CD4-positive, alpha-beta T cell (primary cell): ENCODE measurements around the gene MAP1LC3B2. TPM values are rescaled to one million over a fixed set of nuclear protein-coding genes. Genes with fewer than 3 reads are reported as not detected.

ENCODE experiments used
- ATAC-seq: fragments of 200-7000 bp; cut with Tn5 transposase; one replicate; pipeline ENCODE4 v1.10.0; 2022; ENCODE audit warnings: mild to moderate bottlenecking; ENCODE audit not compliant: poor library complexity
- CTCF ChIA-PET: fragments of 350-600 bp; sonication (Branson Sonifier 250); formaldehyde crosslinking; loops from one replicate; lab custom pipeline; 2021; ENCODE audit warnings: antibody characterized with exemption, inconsistent platforms; lab: Charles Lee
- POLR2A ChIA-PET: fragments of 350-600 bp; sonication (Branson Sonifier 250); formaldehyde crosslinking; loops from one replicate; lab custom pipeline; 2021; ENCODE audit warnings: antibody characterized with exemption, inconsistent platforms; lab: Charles Lee
- DNase-seq, 14 experiments: peaks; one replicate each; pipeline ENCODE4 v3.0.0-alpha.2; 2013 to 2020; ENCODE audit warnings: mixed read lengths in 2 of 14
- H3K27ac ChIP-seq, 2 donors: one replicate each; pipeline versions ENCODE4 v1.5.1 to v1.7.0; 2013; ENCODE audit warnings: low read length in 2 of 2, low read depth in 1 of 2, mild to moderate bottlenecking in 1 of 2
- H3K27me3 ChIP-seq, 2 experiments: 1 replicate in 1 of 2; 2 replicates in 1 of 2; pipeline versions ENCODE4 v1.6.1 to v1.7.0; 2013; ENCODE audit warnings: low read length in 2 of 2, control low read depth in 1 of 2, mild to moderate bottlenecking in 1 of 2, moderate library complexity in 1 of 2; ENCODE audit not compliant: insufficient read depth in 2 of 2, control insufficient read depth in 1 of 2
- H3K36me3 ChIP-seq: one replicate; pipeline ENCODE4 v1.6.1; 2013; ENCODE audit warnings: low read length, control low read depth; ENCODE audit not compliant: insufficient read depth
- H3K4me1 ChIP-seq: one replicate; pipeline ENCODE4 v1.6.1; 2013; ENCODE audit warnings: low read length, control low read depth; ENCODE audit not compliant: insufficient read depth
- H3K4me3 ChIP-seq: one replicate; pipeline ENCODE4 v1.5.1; 2013; ENCODE audit warnings: mild to moderate bottlenecking, low read length, moderate library complexity
- H3K9me3 ChIP-seq, 2 experiments: 1 replicate in 1 of 2; 2 replicates in 1 of 2; pipeline versions ENCODE4 v1.6.1 to v1.7.0; 2013; ENCODE audit warnings: low read length in 2 of 2, mild to moderate bottlenecking in 2 of 2, control low read depth in 1 of 2, moderate library complexity in 1 of 2; ENCODE audit not compliant: control insufficient read depth in 1 of 2, insufficient read depth in 1 of 2
- H3K27ac Mint-ChIP-seq: one replicate; pipeline ENCODE4 v1.8.0; 2020; ENCODE audit warnings: mixed read lengths
- H3K27me3 Mint-ChIP-seq: one replicate; pipeline ENCODE4 v1.8.0; 2021; ENCODE audit warnings: mixed read lengths
- H3K36me3 Mint-ChIP-seq: one replicate; pipeline ENCODE4 v1.8.0; 2021; ENCODE audit warnings: low read depth, mixed read lengths
- H3K4me1 Mint-ChIP-seq: one replicate; pipeline ENCODE4 v1.8.0; 2021; ENCODE audit warnings: low read depth, mixed read lengths
- H3K4me3 Mint-ChIP-seq: one replicate; pipeline ENCODE4 v1.8.0; 2020; ENCODE audit warnings: mild to moderate bottlenecking, mixed read lengths
- H3K9me3 Mint-ChIP-seq: one replicate; pipeline ENCODE4 v1.8.0; 2020; ENCODE audit warnings: mixed read lengths
- intact Hi-C, 2 experiments: fragments of 100-400 bp; cut with DNase I in 1 of 2; cut with micrococcal nuclease in 1 of 2; formaldehyde crosslinking; loops; one replicate each; pipeline versions ENCODE4 v1.15.1 to v1.9.0; 2023 to 2025; cut with DNase I, micrococcal nuclease
- polyA plus RNA-seq, 2 donors: library from polyadenylated mRNA; unstranded; fragments of 120-200 nt; gene quantifications; one replicate each; pipeline ENCODE4 v1.2.1, GENCODE V29; 2013
- total RNA-seq, 174 experiments: library from RNA in 2 of 174; stranded (reverse) in 2 of 174; gene quantifications; one replicate each; pipeline ENCODE4 v1.2.3 and lab custom pipeline; 2021 to 2026
- TF ChIP-seq, protein P1 (sequence below): fragments of 200-600 bp; IDR thresholded peaks from one replicate; pipeline ENCODE4 v1.8.0; 2022; ENCODE audit warnings: antibody characterized with exemption, mild to moderate bottlenecking

The MAP1LC3B2 gene
- total RNA-seq, result 1 to 10 TPM; 1.5 to 2.1 TPM
- 1.7 TPM for polyA plus RNA-seq (2013, experiment 1 of 2)
- 3.9 TPM for polyA plus RNA-seq (2013, experiment 2 of 2)
- 0 to 1.7 (median 0.29) reads per million in 172 experiments for total RNA-seq (lab: John Stamatoyannopoulos, UW)

DNA sequence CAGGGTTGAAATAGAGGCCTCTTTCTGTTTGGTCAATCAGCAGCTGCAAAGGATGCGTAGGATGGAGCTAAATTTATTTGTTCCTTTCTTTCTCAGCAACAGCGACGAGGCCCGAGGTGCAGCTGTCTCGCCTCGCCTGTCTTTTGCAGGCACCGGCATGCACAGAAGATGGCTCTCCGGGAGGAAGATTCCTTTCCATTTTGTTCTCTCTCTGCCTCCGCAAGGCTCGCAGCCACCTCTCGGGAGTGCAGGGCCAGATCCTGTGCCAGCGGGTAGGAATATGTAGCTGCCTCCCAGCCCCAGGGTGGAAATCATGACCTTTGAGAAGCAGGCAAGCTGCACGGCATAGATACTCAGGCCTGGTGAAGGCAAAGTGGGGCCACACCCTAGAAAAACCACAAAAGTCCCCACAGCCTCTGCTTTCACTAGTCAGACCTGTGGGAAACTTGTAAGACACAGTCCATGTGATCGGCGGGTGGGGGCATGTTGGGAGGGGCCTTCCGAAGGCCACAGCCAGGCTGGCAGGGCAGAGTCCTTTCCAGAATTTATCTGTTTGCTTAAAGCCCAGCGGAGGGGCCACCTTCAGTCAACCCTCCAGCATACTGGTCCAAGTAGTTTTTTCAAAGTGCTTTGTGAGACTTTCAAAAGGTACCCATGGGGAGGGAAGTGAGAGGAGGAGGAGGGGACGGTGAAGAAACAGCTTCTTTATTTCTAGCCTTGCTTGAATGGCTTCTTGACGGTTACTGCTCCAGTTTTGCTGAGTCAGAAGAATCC lies at the start of gene MAP1LC3B2:
TSS of gene MAP1LC3B2 (plus strand) at position 220 of the 774 bp plus-strand sequence. CDS start 16,562 bp downstream, outside the sequence.
- H3K4me3 ChIP-seq, result peak within 1 kb of the TSS; percentile 43
- no peaks in the 10 kb centered on the region for H3K27me3 Mint-ChIP-seq
- ChIA-PET CTCF (interaction anchor here (0.5 to 0.9 kb wide), 2 partner anchors 14 to 50 kb away, joined by 3 to 4 read pairs; no protein-coding TSS in a partner anchor), POLR2A (interaction anchor here (0.6 to 2.9 kb wide), 26 partner anchors 10 to 560 kb away, joined by 3 to 39 read pairs (median 4); partner anchors contain the start of gene MED13L)
- H3K4me1 ChIP-seq, result peaks cover 49% of the 10 kb centered on the region
- H3K27ac Mint-ChIP-seq, result peak within 1 kb of the TSS; percentile 97
- H3K36me3 Mint-ChIP-seq, result peaks cover 6% of the 10 kb centered on the region
- H3K4me1 Mint-ChIP-seq, result peaks cover 61% of the 10 kb centered on the region
- peak; percentile 53 to 92 (median 66) for DNase-seq
- H3K27me3 ChIP-seq, result no peaks in the 10 kb centered on the region
- H3K27ac ChIP-seq, result peak within 1 kb of the TSS; percentile 59 to 79
- no peaks in the 10 kb centered on the region for H3K36me3 ChIP-seq
- peaks cover 2% of the 10 kb centered on the region for H3K9me3 Mint-ChIP-seq
- TF ChIP-seq, protein P1, sequence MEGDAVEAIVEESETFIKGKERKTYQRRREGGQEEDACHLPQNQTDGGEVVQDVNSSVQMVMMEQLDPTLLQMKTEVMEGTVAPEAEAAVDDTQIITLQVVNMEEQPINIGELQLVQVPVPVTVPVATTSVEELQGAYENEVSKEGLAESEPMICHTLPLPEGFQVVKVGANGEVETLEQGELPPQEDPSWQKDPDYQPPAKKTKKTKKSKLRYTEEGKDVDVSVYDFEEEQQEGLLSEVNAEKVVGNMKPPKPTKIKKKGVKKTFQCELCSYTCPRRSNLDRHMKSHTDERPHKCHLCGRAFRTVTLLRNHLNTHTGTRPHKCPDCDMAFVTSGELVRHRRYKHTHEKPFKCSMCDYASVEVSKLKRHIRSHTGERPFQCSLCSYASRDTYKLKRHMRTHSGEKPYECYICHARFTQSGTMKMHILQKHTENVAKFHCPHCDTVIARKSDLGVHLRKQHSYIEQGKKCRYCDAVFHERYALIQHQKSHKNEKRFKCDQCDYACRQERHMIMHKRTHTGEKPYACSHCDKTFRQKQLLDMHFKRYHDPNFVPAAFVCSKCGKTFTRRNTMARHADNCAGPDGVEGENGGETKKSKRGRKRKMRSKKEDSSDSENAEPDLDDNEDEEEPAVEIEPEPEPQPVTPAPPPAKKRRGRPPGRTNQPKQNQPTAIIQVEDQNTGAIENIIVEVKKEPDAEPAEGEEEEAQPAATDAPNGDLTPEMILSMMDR, result no peak
- intact Hi-C loops, result loop anchor here (2.0 to 10.0 kb wide), 2 partner anchors 27 to 265 kb away; no protein-coding TSS in a partner anchor
- peak within 1 kb of the TSS; percentile 90 for H3K4me3 Mint-ChIP-seq
- ATAC-seq, result peak; percentile 79
- no peaks in the 10 kb centered on the region for H3K9me3 ChIP-seq

DNA sequence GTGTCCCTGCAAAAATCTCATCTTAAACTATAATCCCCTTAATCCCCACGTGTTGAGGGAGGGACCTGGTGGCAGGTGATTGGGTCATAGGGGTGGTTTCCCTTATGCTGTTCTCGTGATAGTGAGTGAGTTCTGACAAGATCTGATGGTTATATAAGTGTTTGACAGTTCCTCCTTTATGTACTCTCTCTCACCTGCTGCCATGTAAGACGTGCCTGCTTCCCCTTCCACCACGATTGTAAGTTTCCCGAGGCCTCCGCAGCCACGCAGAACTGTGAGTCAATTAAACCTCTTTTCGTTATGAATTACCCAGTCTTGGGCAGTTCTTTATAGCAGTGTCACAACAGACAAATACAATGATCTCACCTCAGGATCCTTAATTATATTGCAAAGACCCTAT lies 45.2 kb upstream of the MAP1LC3B2 start:
- H3K9me3 ChIP-seq, result no peaks in the 10 kb centered on the region
- peaks cover 15% of the 10 kb centered on the region for H3K27me3 Mint-ChIP-seq
- POLR2A ChIA-PET, result no interaction called here
- no peak overlapping the region for H3K27ac ChIP-seq
- intact Hi-C loops, result no loop called here
- TF ChIP-seq, protein P1, result no peak
- no peaks in the 10 kb centered on the region for H3K36me3 ChIP-seq
- no peak for ATAC-seq
- H3K4me3 ChIP-seq, result no peak overlapping the region
- no peaks in the 10 kb centered on the region for H3K27me3 ChIP-seq
- H3K4me1 Mint-ChIP-seq, result no peaks in the 10 kb centered on the region
- no peak overlapping the region for H3K4me3 Mint-ChIP-seq
- no peak for DNase-seq
- H3K27ac Mint-ChIP-seq, result no peak overlapping the region
- no peaks in the 10 kb centered on the region for H3K36me3 Mint-ChIP-seq
- CTCF ChIA-PET, result no interaction called here
- no peaks in the 10 kb centered on the region for H3K4me1 ChIP-seq
- no peaks in the 10 kb centered on the region for H3K9me3 Mint-ChIP-seq

DNA sequence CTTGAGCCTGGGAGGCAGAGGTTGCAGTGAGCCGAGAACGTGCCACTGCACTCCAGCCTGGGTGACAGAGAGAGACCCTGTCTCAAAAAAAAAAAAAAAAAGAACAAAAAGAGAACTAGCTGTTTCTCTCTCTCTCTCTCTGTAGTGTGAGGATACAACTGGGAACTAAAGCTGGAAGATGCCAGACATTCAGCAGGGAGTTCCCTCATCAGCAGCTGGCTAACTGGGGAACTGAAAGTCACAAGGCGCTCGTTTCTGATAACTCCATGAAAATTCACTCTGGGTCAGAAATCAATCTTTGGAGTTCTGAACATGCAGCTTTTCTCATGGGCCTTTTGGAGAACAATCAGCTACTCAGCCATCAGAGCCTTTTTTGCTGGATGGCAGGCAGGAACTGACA lies 43.5 kb upstream of the MAP1LC3B2 start:
- Histone ChIP-seq H3K9me3 (no peaks in the 10 kb centered on the region), H3K4me1 (no peaks in the 10 kb centered on the region), H3K27me3 (no peaks in the 10 kb centered on the region), H3K36me3 (no peaks in the 10 kb centered on the region), H3K27ac (no peak overlapping the region), H3K4me3 (no peak overlapping the region)
- Mint-ChIP-seq H3K27ac (no peak overlapping the region), H3K27me3 (no peaks in the 10 kb centered on the region), H3K4me3 (no peak overlapping the region), H3K36me3 (no peaks in the 10 kb centered on the region), H3K4me1 (peaks cover under 1% of the 10 kb centered on the region), H3K9me3 (no peaks in the 10 kb centered on the region)
- POLR2A ChIA-PET, result no interaction called here
- DNase-seq (peak in 1 of 14 experiments; percentile 16), ATAC-seq (no peak)
- CTCF ChIA-PET, result no interaction called here
- TF ChIP-seq, protein P1, result no peak
- intact Hi-C loops, result no loop called here
